T47D (cell line): Measurements from ENCODE around the gene CUBN.

Experiments
- DNase-seq, 2 experiments: peaks; one replicate each; pipeline versions ENCODE4 v3.0.0 to v3.0.0-alpha.2; 2011 to 2012; ENCODE audit warnings: low read depth in 1 of 2, low spot score in 1 of 2
- JUND ChIP-seq: IDR thresholded peaks from 2 replicates; pipeline ENCODE4 v1.6.1; 2012; ENCODE audit warnings: low read depth
- in situ Hi-C: cut with HindIII; loops from 2 replicates; pipeline ENCODE4 v1.10.0; 2016; ENCODE audit warnings: low sequenced_read_pairs, low pct_unique_long_range_greater_than_20kb

Gene CUBN

DNA sequence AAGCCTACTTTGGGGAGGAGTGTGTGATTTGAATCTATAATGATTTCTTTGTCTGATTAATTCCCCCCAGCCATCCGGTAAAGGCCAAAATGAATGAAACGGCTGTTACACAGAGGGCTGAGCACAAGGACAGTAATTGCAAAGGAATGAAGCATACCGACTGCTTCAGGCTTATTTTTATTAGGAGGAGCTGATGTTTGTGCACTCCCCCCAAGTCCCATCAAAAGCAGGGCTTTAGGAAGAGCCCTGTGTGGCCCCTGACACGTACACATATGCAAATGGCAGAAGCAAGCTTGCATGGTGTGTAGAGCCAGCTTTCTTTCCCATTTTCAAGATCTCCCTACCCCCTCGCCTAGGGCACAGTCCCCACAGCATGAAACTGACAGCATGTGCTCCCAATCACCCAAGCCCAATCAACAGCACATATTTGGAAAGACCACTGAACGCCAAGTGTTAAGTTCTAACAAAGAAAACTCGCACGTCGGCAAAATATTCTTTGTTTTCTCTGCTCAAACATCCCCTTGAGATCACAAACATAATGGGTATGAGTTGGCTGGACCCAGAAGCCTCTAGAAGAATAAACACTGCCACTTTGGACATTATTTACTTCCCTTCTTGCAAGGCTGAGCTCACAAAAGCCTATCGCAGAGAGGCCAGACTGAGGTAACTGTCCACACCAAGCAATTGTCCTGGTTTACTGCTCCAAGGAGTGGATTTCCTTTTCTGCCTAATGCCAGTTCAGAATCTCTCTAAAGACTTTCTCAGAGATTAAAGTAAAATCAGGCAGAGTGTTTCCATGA lies 143.0 kb downstream of the CUBN start:
- no peak for DNase-seq
- TF ChIP-seq JUND, result no peak
- in situ Hi-C loops, result no loop called here

DNA sequence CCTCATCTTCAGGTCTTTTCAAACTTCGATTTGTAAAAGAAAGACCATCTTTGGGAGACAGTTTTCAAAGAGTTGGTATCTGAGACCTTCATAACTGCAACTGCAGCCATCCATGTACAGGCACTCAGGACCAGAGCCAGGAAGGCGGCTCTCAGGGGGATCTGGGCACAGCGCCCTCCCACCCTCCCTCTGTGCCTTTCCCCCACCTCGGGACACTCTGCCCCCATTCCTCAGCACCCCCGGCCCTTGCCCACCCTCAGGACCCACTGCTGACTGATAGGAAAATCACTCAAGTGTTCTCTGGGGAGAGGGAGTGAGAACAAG lies 143.6 kb downstream of the CUBN start:
- DNase-seq, result no peak
- no peak for TF ChIP-seq JUND
- in situ Hi-C loops, result no loop called here

- in situ Hi-C loops, result no loop called here
- no peak for DNase-seq
- TF ChIP-seq JUND, result no peak
These were observed 145.4 kb downstream of the CUBN start for GRCh38 chr10:16984242-16984641.

- in situ Hi-C loops, result no loop called here
- DNase-seq, result no peak
- no peak for TF ChIP-seq JUND
These were observed 152.8 kb downstream of the CUBN start for GRCh38 chr10:16976803-16977202.

DNA sequence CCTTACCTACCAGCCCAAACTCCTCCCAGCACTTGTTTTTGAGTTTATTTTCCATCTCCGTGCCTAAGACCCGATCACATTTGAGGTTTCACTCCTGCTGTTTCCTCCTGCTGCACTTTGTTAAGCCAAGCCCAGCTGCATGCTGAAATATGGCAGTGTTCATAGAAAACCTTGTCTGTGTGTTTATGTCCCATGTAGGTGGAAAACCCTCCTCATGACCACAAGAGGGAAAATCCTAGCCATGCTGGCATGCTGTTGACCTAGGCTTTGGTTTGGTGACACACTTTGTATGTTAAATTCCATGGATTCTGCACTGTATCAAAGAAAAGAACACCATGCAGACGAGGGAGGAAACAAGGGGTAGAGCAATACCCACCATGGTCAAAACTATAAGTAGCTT lies 154.4 kb downstream of the CUBN start:
- TF ChIP-seq JUND, result no peak
- in situ Hi-C loops, result no loop called here
- no peak for DNase-seq

GRCh38 chr10:16968416-16969041 lies 161.1 kb downstream of the CUBN start:
- no peak for DNase-seq
- no peak for TF ChIP-seq JUND
- in situ Hi-C loops, result no loop called here

DNA sequence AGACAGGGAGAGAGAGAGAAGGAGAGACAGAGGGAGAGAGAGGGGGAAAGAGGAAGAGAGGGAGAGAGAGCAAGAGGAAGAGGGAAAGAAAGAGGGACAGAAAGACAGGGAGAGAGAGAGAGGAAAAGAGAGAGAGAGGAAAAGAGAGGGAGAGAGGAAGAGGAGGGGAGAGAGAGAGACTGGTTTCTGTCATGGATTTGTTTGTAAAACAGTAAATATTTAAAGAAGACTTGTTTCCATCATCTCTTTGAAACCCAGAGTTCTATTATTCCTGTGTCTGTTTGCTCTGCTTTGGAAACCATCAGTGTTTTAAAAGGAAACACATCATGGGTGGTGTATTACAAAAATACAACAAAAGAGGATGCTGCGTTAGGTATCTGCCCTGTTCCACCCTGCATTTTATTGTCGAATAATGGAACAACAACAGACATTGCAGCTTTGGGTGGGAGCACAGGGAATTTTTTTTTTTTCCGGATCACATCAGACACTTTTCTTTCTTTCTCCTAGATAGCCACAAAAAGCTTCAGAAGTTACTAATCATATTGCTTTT lies 161.7 kb downstream of the CUBN start:
- in situ Hi-C loops, result no loop called here
- DNase-seq, result no peak
- no peak for TF ChIP-seq JUND

DNA sequence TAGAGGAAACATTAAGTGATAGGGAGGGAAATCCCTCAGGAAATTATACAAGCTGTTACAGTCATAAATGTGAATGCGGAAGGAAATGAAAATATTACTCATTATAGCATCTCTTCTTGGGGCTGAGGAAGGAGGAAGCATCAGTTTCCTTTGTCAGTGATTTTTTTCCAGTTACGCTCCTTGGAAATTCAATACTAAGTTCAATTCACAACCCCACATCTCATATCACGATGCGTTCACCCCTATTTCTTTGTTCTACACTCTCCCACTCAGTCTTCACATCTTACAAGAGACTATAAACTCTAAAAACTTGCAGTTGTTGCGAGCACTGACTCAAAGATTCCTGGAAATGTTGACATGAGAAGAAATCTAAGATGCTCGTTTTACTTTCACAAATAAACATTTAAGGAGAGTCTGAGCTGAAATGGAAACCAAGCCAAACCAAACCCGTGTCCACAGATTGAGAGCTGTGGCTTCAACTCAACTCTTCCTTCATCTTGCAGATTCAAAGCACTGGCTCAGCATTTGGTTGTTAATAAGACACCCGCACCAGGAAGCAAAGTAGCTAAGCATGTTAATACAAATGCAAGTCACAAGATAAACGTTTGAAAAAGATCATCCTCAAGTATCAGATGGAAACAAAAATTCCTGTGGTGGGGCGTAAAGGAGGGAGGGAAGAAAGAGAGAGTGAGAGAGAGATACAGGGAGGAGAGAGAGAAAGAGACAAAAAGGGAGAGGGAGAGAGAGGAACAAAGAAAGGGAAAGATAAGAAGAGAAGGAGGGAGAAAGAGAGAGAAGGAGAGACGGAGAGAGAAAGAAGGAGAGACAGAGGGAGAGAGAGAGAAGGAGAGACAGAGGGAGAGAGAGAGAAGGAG lies 162.4 kb downstream of the CUBN start:
- in situ Hi-C loops, result no loop called here
- no peak for TF ChIP-seq JUND
- no peak for DNase-seq

- in situ Hi-C loops, result no loop called here
- TF ChIP-seq JUND, result no peak
- peak in 1 of 2 experiments; percentile 20 for DNase-seq
These were observed 163.7 kb downstream of the CUBN start for GRCh38 chr10:16965740-16966447.

DNA sequence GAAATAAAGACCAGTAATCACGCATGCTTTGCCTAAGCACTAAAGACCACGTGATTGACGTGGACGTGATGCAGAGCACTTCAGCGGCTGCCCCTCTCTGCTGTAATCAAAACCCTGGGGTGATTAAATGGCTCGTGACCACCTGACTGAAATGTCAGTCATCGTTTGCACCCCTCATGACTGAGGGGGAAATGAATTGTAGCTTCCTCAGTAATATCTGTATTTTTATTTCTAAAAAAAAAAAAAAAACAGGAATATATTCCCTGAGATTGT lies 164.3 kb downstream of the CUBN start:
- no peak for TF ChIP-seq JUND
- in situ Hi-C loops, result no loop called here
- DNase-seq, result no peak

- in situ Hi-C loops, result no loop called here
These were observed 164.9 kb downstream of the CUBN start for GRCh38 chr10:16964576-16965343.

GRCh38 chr10:16960551-16960950 lies 169.1 kb downstream of the CUBN start:
- no peak for TF ChIP-seq JUND
- DNase-seq, result no peak
- in situ Hi-C loops, result no loop called here

More at GRCh38 chr10:16964576-16965343, 164.9 kb downstream of the CUBN start:
- no peak for TF ChIP-seq JUND
- DNase-seq, result no peak
